Lower leg skin (tissue), 4 donors: ENCODE measurements around the gene BBS1. TPM values are rescaled to one million over a fixed set of nuclear protein-coding genes. Genes with fewer than 3 reads are reported as not detected.

Source experiments
- DNase-seq, 2 donors: peaks; one replicate each; pipeline ENCODE4 v3.0.0-alpha.2; 2019; ENCODE audit warnings: low spot score in 2 of 2
- H3K4me3 ChIP-seq: fragments of 200-600 bp; sonication (generic); 2 replicates; pipeline ENCODE4 v1.5.1; 2017; ENCODE audit warnings: mild to moderate bottlenecking, low read depth; ENCODE audit not compliant: poor library complexity, severe bottlenecking
- POLR2A ChIP-seq, 2 donors: fragments of 450-650 bp; IDR thresholded peaks; one replicate each; pipeline ENCODE4 v1.6.1; 2016 to 2017; ENCODE audit warnings: antibody characterized with exemption in 2 of 2, mild to moderate bottlenecking in 1 of 2, moderate library complexity in 1 of 2
- WGBS, 2 donors: methylation state at CpG; one replicate each; pipeline ENCODE4 v1.1.5; 2018; 5-methylcytosine and 5-hydroxymethylcytosine counted together
- intact Hi-C: fragments of 100-400 bp; cut with DNase I; formaldehyde crosslinking; loops from one replicate; pipeline ENCODE4 v1.15.0; 2023; ENCODE audit warnings: low total_unique reads
- total RNA-seq, 4 donors: library from RNA; depleted of rRNA; stranded (reverse); fragments of >200 nt; gene quantifications; one replicate each; pipeline ENCODE4 v1.1.0, GENCODE V29; 2016
- TF ChIP-seq, protein P1 (sequence below), 3 donors: fragments of 450-650 bp; IDR thresholded peaks; one replicate each; pipeline ENCODE4 v1.5.1; 2016; ENCODE audit warnings: antibody characterized with exemption in 3 of 3, mild to moderate bottlenecking in 3 of 3, moderate library complexity in 2 of 3

The BBS1 gene
- total RNA-seq, 4 donors from 2014 or later, result 27.4 to 51.6 (median 37.1) TPM

DNA sequence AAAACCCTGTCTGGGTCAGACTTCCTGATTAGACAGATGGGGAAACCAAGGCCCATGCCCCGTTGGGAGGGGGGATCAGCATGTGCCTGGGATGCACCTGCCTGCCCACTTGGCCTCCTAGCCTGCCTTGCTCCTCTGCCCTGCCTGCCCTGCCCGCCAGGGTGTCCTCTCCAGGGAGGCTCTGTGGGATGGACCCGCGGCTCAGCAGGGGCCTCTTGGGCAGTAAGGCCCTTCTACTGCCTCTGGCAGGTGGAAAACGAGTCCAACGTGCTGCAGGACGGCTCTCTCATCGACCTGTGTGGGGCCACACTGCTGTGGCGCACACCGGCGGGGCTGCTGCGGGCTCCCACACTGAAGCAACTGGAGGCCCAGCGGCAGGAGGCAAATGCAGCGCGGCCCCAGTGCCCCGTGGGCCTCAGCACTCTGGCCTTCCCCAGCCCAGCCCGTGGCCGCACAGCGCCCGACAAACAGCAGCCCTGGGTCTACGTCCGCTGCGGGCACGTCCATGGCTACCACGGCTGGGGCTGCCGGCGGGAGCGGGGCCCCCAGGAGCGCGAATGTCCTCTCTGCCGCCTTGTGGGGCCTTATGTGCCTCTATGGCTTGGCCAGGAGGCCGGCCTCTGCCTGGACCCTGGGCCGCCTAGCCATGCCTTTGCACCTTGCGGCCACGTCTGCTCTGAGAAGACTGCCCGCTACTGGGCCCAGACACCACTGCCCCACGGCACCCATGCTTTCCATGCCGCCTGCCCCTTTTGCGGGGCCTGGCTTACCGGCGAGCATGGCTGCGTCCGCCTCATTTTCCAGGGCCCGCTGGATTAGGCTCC is 34.9 kb upstream of the BBS1 start:
- DNase-seq, result no peak
- H3K4me3 ChIP-seq, result no peak overlapping the region
- 94 to 95% methylated on average over 43 to 44 of the region's 44 CpGs for WGBS, 2 donors
- TF ChIP-seq, protein P1, sequence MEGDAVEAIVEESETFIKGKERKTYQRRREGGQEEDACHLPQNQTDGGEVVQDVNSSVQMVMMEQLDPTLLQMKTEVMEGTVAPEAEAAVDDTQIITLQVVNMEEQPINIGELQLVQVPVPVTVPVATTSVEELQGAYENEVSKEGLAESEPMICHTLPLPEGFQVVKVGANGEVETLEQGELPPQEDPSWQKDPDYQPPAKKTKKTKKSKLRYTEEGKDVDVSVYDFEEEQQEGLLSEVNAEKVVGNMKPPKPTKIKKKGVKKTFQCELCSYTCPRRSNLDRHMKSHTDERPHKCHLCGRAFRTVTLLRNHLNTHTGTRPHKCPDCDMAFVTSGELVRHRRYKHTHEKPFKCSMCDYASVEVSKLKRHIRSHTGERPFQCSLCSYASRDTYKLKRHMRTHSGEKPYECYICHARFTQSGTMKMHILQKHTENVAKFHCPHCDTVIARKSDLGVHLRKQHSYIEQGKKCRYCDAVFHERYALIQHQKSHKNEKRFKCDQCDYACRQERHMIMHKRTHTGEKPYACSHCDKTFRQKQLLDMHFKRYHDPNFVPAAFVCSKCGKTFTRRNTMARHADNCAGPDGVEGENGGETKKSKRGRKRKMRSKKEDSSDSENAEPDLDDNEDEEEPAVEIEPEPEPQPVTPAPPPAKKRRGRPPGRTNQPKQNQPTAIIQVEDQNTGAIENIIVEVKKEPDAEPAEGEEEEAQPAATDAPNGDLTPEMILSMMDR (IDR thresholded peaks at IDR 0.05), result no peak
- no peak for TF ChIP-seq POLR2A (IDR thresholded peaks at IDR 0.05)
- intact Hi-C loops, result no loop called here

- WGBS, 2 donors, result 78 to 84% methylated on average over 8 to 10 of the region's 10 CpGs
- DNase-seq, result no peak
- no peak overlapping the region for H3K4me3 ChIP-seq
- TF ChIP-seq, protein P1 (IDR thresholded peaks at IDR 0.05), result no peak
- no peak for TF ChIP-seq POLR2A (IDR thresholded peaks at IDR 0.05)
- intact Hi-C loops, result no loop called here
Measured at GRCh38 chr11:66476173-66476840, 34.1 kb upstream of the BBS1 start.

DNA sequence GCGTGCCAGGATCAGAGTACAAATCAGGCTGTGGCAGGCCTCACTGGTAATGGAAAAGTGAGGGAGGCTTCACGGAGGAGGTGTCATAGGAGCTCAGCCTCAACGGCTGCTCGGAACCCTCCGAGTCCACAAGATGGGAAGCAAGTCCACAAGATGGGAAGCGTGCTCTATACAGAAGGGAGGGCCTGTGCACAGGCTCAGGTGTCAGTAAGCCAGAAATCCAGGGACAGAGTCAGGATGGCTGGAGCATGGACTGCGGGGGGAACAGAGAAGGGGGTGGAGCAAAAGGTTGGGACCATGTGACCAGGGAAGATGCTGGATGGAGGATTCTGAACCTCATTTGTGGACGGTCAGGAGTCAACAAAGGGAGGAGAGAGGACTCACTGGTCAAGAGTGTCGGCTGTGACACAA is 33.6 kb upstream of the BBS1 start:
- 73 to 76% methylated on average over 9 of the region's 9 CpGs for WGBS, 2 donors
- TF ChIP-seq, protein P1 (IDR thresholded peaks at IDR 0.05), result no peak
- no peak for TF ChIP-seq POLR2A (IDR thresholded peaks at IDR 0.05)
- intact Hi-C loops, result no loop called here
- DNase-seq, result no peak
- no peak overlapping the region for H3K4me3 ChIP-seq

DNA sequence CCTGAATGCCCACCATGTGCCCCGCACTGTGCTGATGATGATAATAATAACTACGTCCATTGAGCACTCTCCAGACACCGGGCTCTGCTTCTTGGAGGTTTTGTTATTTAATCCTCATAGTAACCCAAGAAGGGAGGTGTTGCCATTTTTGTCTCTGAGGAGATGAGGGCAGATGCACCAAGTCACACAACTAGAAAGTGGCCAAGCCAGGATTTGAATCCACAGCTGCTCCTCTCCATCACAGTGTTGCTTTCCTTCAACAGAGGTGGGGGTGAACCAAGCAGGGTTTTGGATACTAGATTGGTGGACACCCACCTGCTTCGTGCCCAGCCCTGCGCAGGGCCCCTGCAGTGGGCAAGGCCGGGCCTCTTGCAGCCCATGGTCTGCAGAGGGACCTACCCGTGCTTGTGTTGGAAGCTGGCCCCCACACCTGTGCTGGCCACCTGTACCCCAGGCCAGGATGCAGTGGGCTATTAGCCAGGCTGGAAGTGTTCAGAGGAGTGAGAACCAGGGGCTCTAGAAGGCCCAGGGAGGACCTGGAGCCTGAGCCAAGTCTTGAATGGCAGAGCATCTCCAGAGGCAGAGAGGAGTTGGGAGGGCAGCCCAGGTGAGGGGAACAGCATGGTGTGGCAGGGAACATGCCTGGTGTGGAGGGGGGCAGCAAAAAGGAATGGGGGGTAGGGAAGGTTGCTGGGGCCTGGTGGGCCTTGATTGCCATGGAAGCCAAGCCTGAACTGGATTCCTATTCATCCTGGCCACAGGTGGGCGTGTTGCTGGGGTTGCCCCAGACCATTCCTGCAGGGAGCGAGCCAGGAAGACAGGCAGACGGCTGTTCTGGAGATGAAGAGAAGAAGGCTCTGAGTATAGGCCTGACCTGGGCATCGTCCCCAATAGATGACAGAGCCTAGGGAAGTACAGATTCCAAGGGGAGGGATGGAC is 32.9 kb upstream of the BBS1 start:
- TF ChIP-seq, protein P1 (IDR thresholded peaks at IDR 0.05), result no peak
- TF ChIP-seq POLR2A (IDR thresholded peaks at IDR 0.05), result no peak
- intact Hi-C loops, result no loop called here
- H3K4me3 ChIP-seq, result no peak overlapping the region
- no peak for DNase-seq
- 79 to 82% methylated on average over 10 to 11 of the region's 11 CpGs for whole genome bisulfite sequencing, 2 donors

GRCh38 chr11:66478729-66479393 is 31.6 kb upstream of the BBS1 start:
- TF ChIP-seq POLR2A (IDR thresholded peaks at IDR 0.05), result no peak
- TF ChIP-seq, protein P1 (IDR thresholded peaks at IDR 0.05), result no peak
- H3K4me3 ChIP-seq, result no peak overlapping the region
- intact Hi-C loops, result no loop called here
- 44 to 50% methylated on average over 8 of the region's 8 CpGs for WGBS, 2 donors
- no peak for DNase-seq
